H9 (cell line): ENCODE results near the gene ITPRIPL2. TPM values are rescaled to one million over a fixed set of nuclear protein-coding genes. Genes with fewer than 3 reads are reported as not detected.

Source experiments
- DNase-seq: peaks from one replicate; pipeline ENCODE4 v3.0.0-alpha.2; 2017
- H2AFZ ChIP-seq: one replicate; pipeline ENCODE4 v1.6.1; 2013; ENCODE audit warnings: mild to moderate bottlenecking, low read length, control low read depth, moderate library complexity
- H2AK5ac ChIP-seq: 2 replicates; pipeline ENCODE4 v1.6.1; 2013; ENCODE audit warnings: low read length, control low read depth, mixed read lengths; ENCODE audit not compliant: insufficient read length
- H2BK120ac ChIP-seq: one replicate; pipeline ENCODE4 v1.6.1; 2013; ENCODE audit warnings: low read depth, mild to moderate bottlenecking, low read length, control low read depth, inconsistent platforms; ENCODE audit not compliant: poor library complexity, severe bottlenecking
- H2BK12ac ChIP-seq: 2 replicates; pipeline ENCODE4 v1.6.1; 2013; ENCODE audit warnings: low read length, control low read depth, mixed read lengths, low read depth; ENCODE audit not compliant: insufficient read length
- H2BK15ac ChIP-seq: 2 replicates; pipeline ENCODE4 v1.6.1; 2013; ENCODE audit warnings: low read depth, low read length, control low read depth
- H2BK20ac ChIP-seq: one replicate; pipeline ENCODE4 v1.6.1; 2013; ENCODE audit warnings: low read depth, mild to moderate bottlenecking, low read length, control low read depth, inconsistent platforms; ENCODE audit not compliant: poor library complexity, severe bottlenecking
- H2BK5ac ChIP-seq: 2 replicates; pipeline ENCODE4 v1.6.1; 2013; ENCODE audit warnings: low read length, control low read depth, mixed read lengths; ENCODE audit not compliant: insufficient read length
- H3K14ac ChIP-seq: 2 replicates; pipeline ENCODE4 v1.6.1; 2013; ENCODE audit warnings: low read length, control low read depth; ENCODE audit not compliant: insufficient read depth
- H3K18ac ChIP-seq: 2 replicates; pipeline ENCODE4 v1.6.1; 2013; ENCODE audit warnings: low read depth, mild to moderate bottlenecking, mixed read lengths, low read length, control low read depth; ENCODE audit not compliant: insufficient read length
- H3K23ac ChIP-seq: 2 replicates; pipeline ENCODE4 v1.6.1; 2013; ENCODE audit warnings: low read length, control low read depth, mixed read lengths, low read depth; ENCODE audit not compliant: insufficient read length
- H3K23me2 ChIP-seq: 2 replicates; pipeline ENCODE4 v1.6.1; 2013; ENCODE audit warnings: low read depth, mild to moderate bottlenecking, mixed read lengths, low read length, control low read depth; ENCODE audit not compliant: insufficient read length, poor library complexity, severe bottlenecking
- H3K27ac ChIP-seq: 2 replicates; pipeline ENCODE4 v1.5.1; 2013; ENCODE audit warnings: low read length, control low read depth, mixed read lengths, low read depth; ENCODE audit not compliant: insufficient read length
- H3K27me3 ChIP-seq: 2 replicates; pipeline ENCODE4 v1.6.1; 2013; ENCODE audit warnings: low read length, control low read depth, inconsistent platforms; ENCODE audit not compliant: insufficient read depth
- H3K4ac ChIP-seq: 2 replicates; pipeline ENCODE4 v1.6.1; 2013; ENCODE audit warnings: low read depth, mild to moderate bottlenecking, control low read depth, inconsistent platforms, low read length, moderate library complexity
- H3K4me1 ChIP-seq: 2 replicates; pipeline ENCODE4 v1.6.1; 2013; ENCODE audit warnings: low read length, control low read depth, inconsistent platforms; ENCODE audit not compliant: insufficient read depth
- H3K4me2 ChIP-seq: 2 replicates; pipeline ENCODE4 v1.6.1; 2013; ENCODE audit warnings: low read length, control low read depth, mixed read lengths; ENCODE audit not compliant: insufficient read length, insufficient read depth
- H3K56ac ChIP-seq: 2 replicates; pipeline ENCODE4 v1.6.1; 2013; ENCODE audit warnings: low read depth, mild to moderate bottlenecking, mixed read lengths, low read length, control low read depth; ENCODE audit not compliant: insufficient read length
- H3K79me1 ChIP-seq: 2 replicates; pipeline ENCODE4 v1.6.1; 2013; ENCODE audit warnings: low read depth, mild to moderate bottlenecking, moderate library complexity, low read length, control low read depth, inconsistent platforms; ENCODE audit not compliant: insufficient read depth, poor library complexity, severe bottlenecking
- H3K79me2 ChIP-seq: 2 replicates; pipeline ENCODE4 v1.6.1; 2013; ENCODE audit warnings: low read length, control low read depth, inconsistent platforms; ENCODE audit not compliant: insufficient read depth
- H3K9ac ChIP-seq: 2 replicates; pipeline ENCODE4 v1.6.1; 2013; ENCODE audit warnings: low read length, control low read depth, mixed read lengths; ENCODE audit not compliant: insufficient read length; ENCODE audit errors: extremely low read depth
- H3K9me3 ChIP-seq: one replicate; pipeline ENCODE4 v1.6.1; 2013; ENCODE audit warnings: low read depth, low read length, inconsistent platforms; ENCODE audit not compliant: control insufficient read depth
- H3T11ph ChIP-seq: one replicate; pipeline ENCODE4 v1.6.1; 2013; ENCODE audit warnings: mild to moderate bottlenecking, low read length, control low read depth, inconsistent platforms
- H4K20me1 ChIP-seq: one replicate; pipeline ENCODE4 v1.6.1; 2013; ENCODE audit not compliant: control insufficient read depth, insufficient read length, insufficient read depth
- H4K5ac ChIP-seq: 2 replicates; pipeline ENCODE4 v1.6.1; 2013; ENCODE audit warnings: low read depth, mild to moderate bottlenecking, mixed read lengths, low read length, control low read depth; ENCODE audit not compliant: insufficient read length
- H4K8ac ChIP-seq: replicated peaks from 2 replicates; pipeline ENCODE4 v1.6.1; 2013; ENCODE audit warnings: low read length, control low read depth, mixed read lengths, low read depth; ENCODE audit not compliant: insufficient read length
- H4K91ac ChIP-seq: 2 replicates; pipeline ENCODE4 v1.6.1; 2013; ENCODE audit warnings: low read depth, mild to moderate bottlenecking, moderate library complexity, mixed read lengths, low read length, control low read depth; ENCODE audit not compliant: insufficient read length
- H3K27ac Mint-ChIP-seq, 3 experiments: 2 replicates in 2 of 3; 3 replicates in 1 of 3; pipeline ENCODE4 v1.8.0; 2020 to 2021; ENCODE audit warnings: mixed read lengths in 3 of 3, mild to moderate bottlenecking in 1 of 3, moderate library complexity in 1 of 3
- H3K27me3 Mint-ChIP-seq: 2 replicates; pipeline ENCODE4 v1.8.0; 2021; ENCODE audit warnings: low read depth, mild to moderate bottlenecking, moderate library complexity, mixed read lengths
- H3K36me3 Mint-ChIP-seq, 3 experiments: 2 replicates in 2 of 3; 3 replicates in 1 of 3; pipeline ENCODE4 v1.8.0; 2020 to 2021; ENCODE audit warnings: low read depth in 3 of 3, mixed read lengths in 3 of 3; ENCODE audit not compliant: insufficient read depth in 1 of 3
- H3K4me1 Mint-ChIP-seq, 2 experiments: 2 replicates each; pipeline ENCODE4 v1.8.0; 2020; ENCODE audit warnings: mixed read lengths in 2 of 2
- H3K4me3 Mint-ChIP-seq, 2 experiments: 2 replicates in 1 of 2; 3 replicates in 1 of 2; pipeline ENCODE4 v1.8.0; 2020 to 2021; ENCODE audit warnings: mild to moderate bottlenecking in 2 of 2, mixed read lengths in 2 of 2, moderate library complexity in 1 of 2
- H3K9me3 Mint-ChIP-seq, 2 experiments: 2 replicates in 1 of 2; 3 replicates in 1 of 2; pipeline ENCODE4 v1.8.0; 2020; ENCODE audit warnings: mild to moderate bottlenecking in 2 of 2, mixed read lengths in 2 of 2, moderate library complexity in 1 of 2
- CTCF ChIP-seq: fragments of 200-600 bp; sonication (generic); conservative IDR thresholded peaks from 3 replicates; pipeline ENCODE4 v1.8.0; 2021; ENCODE audit warnings: antibody characterized with exemption, mild to moderate bottlenecking
- WGBS: extraction: QIAGEN DNeasy Blood & Tissue Kit; methylation state at CpG from one replicate; pipeline ENCODE4 v1.1.7; 2013; ENCODE audit warnings: missing lambda C conversion rate, low lambda C conversion rate, mixed read lengths; ENCODE audit not compliant: insufficient read length; ENCODE audit errors: extremely low coverage; 5-methylcytosine and 5-hydroxymethylcytosine counted together
- total RNA-seq: library from RNA; stranded (reverse); gene quantifications from 2 replicates; pipeline ENCODE4 v1.2.1, GENCODE V29; 2021

ITPRIPL2 gene
- total RNA-seq, 1 experiment from 2014 or later, result 9.1 TPM

GRCh38 chr16:19084139-19084538 lies 29.6 kb upstream of the ITPRIPL2 start:
- Mint-ChIP-seq H3K9me3 (peaks cover 0 to 6% of the 10 kb centered on the region in 2 experiments; a peak in 1 of 5 replicates), H3K4me3 (no peak overlapping the region), H3K4me1 (peaks cover 7 to 8% of the 10 kb centered on the region in 2 experiments; a peak in 3 of 4 replicates), H3K36me3 (peaks cover 21 to 26% (median 26%) of the 10 kb centered on the region in 3 experiments), H3K27ac (no peak overlapping the region), H3K27me3 (peaks cover 24% of the 10 kb centered on the region)
- no peak for TF ChIP-seq CTCF
- no peak overlapping the region for H2BK20ac ChIP-seq
- H3K4me2 ChIP-seq, result no peak overlapping the region
- H3K79me2 ChIP-seq, result no peaks in the 10 kb centered on the region
- no peaks in the 10 kb centered on the region for H4K20me1 ChIP-seq
- H3K9me3 ChIP-seq, result no peaks in the 10 kb centered on the region
- no peaks in the 10 kb centered on the region for H3K23me2 ChIP-seq
- H3K23ac ChIP-seq, result no peak overlapping the region
- no peak overlapping the region for H3K9ac ChIP-seq
- WGBS, result no CpG with 5 or more reads among the region's 3 CpGs
- H3K79me1 ChIP-seq, result no peaks in the 10 kb centered on the region
- H3K4ac ChIP-seq, result no peak overlapping the region
- H3K56ac ChIP-seq, result no peak overlapping the region
- H3K14ac ChIP-seq, result no peak overlapping the region
- no peaks in the 10 kb centered on the region; the same call in 1 of the 2 replicates for H3K27me3 ChIP-seq
- no peak overlapping the region for H2BK120ac ChIP-seq
- no peak overlapping the region for H4K8ac ChIP-seq
- H4K5ac ChIP-seq, result no peak overlapping the region
- H2BK5ac ChIP-seq, result no peak overlapping the region
- H2AFZ ChIP-seq, result no peak overlapping the region
- no peak overlapping the region for H2AK5ac ChIP-seq
- no peak overlapping the region for H2BK12ac ChIP-seq
- H3K18ac ChIP-seq, result no peak overlapping the region
- no peak overlapping the region for H2BK15ac ChIP-seq
- no peak overlapping the region for H3K27ac ChIP-seq
- DNase-seq, result no peak
- no peak overlapping the region for H3T11ph ChIP-seq
- no peak overlapping the region for H4K91ac ChIP-seq
- H3K4me1 ChIP-seq, result no peaks in the 10 kb centered on the region
